Activated naive CD4-positive, alpha-beta T cell treated with anti-CD3 and anti-CD28 coated beads for 36 hours (primary cell): ENCODE results near the gene AFG1L. TPM values are rescaled to one million over a fixed set of nuclear protein-coding genes. Genes with fewer than 3 reads are reported as not detected.

Experiments
- CTCF ChIA-PET: fragments of 350-600 bp; sonication (Branson Sonifier 250); formaldehyde crosslinking; loops from one replicate; lab custom pipeline; 2021; ENCODE audit warnings: antibody characterized with exemption; lab: Charles Lee
- DNase-seq: peaks from one replicate; pipeline ENCODE4 v3.0.0-alpha.2; 2020
- H3K27ac Mint-ChIP-seq: one replicate; pipeline ENCODE4 v1.8.0; 2021; ENCODE audit warnings: mild to moderate bottlenecking, mixed read lengths
- H3K27me3 Mint-ChIP-seq: one replicate; pipeline ENCODE4 v1.8.0; 2021; ENCODE audit warnings: low read depth, mixed read lengths
- H3K36me3 Mint-ChIP-seq: one replicate; pipeline ENCODE4 v1.8.0; 2021; ENCODE audit warnings: low read depth, mixed read lengths
- H3K4me1 Mint-ChIP-seq: one replicate; pipeline ENCODE4 v1.8.0; 2021; ENCODE audit warnings: low read depth, mixed read lengths
- H3K4me3 Mint-ChIP-seq: one replicate; pipeline ENCODE4 v1.8.0; 2021; ENCODE audit warnings: mild to moderate bottlenecking, moderate library complexity, mixed read lengths
- H3K9me3 Mint-ChIP-seq: one replicate; pipeline ENCODE4 v1.8.0; 2021; ENCODE audit warnings: mixed read lengths
- intact Hi-C: fragments of 100-400 bp; cut with micrococcal nuclease; formaldehyde crosslinking; loops from one replicate; pipeline ENCODE4 v1.15.1; 2023
- total RNA-seq, 2 experiments: library from RNA; stranded (reverse); gene quantifications; one replicate each; pipeline ENCODE4 v1.2.3, GENCODE V29; 2021

AFG1L gene
- total RNA-seq, 2 experiments from 2014 or later, result 5.4 to 5.9 TPM

GRCh38 chr6:108330806-108331205, 36.0 kb downstream of the AFG1L start:
- H3K9me3 Mint-ChIP-seq, result no peaks in the 10 kb centered on the region
- no peak overlapping the region for H3K4me3 Mint-ChIP-seq
- H3K27me3 Mint-ChIP-seq, result no peaks in the 10 kb centered on the region

GRCh38 chr6:108331982-108332381, 37.1 kb downstream of the AFG1L start:
- H3K9me3 Mint-ChIP-seq, result no peaks in the 10 kb centered on the region
- H3K4me3 Mint-ChIP-seq, result no peak overlapping the region
- CTCF ChIA-PET, result no interaction called here
- no peaks in the 10 kb centered on the region for H3K27me3 Mint-ChIP-seq
- no peak overlapping the region for H3K27ac Mint-ChIP-seq
- peaks cover 7% of the 10 kb centered on the region for H3K36me3 Mint-ChIP-seq
- no peak for DNase-seq
- intact Hi-C loops, result no loop called here
- H3K4me1 Mint-ChIP-seq, result no peaks in the 10 kb centered on the region

More at GRCh38 chr6:108330806-108331205, 36.0 kb downstream of the AFG1L start:
- Mint-ChIP-seq H3K27ac (no peak overlapping the region), H3K4me1 (no peaks in the 10 kb centered on the region), H3K36me3 (peaks cover 11% of the 10 kb centered on the region)
- intact Hi-C loops, result no loop called here
- no peak for DNase-seq
- CTCF ChIA-PET, result interaction anchor here (1.2 kb wide), 1 partner anchor 161 kb away, joined by 4 read pairs; no protein-coding TSS in a partner anchor

GRCh38 chr6:108336971-108337370, 42.1 kb downstream of the AFG1L start:
- intact Hi-C loops, result no loop called here
- H3K9me3 Mint-ChIP-seq, result no peaks in the 10 kb centered on the region
- H3K4me3 Mint-ChIP-seq, result no peak overlapping the region
- H3K27me3 Mint-ChIP-seq, result no peaks in the 10 kb centered on the region
- H3K4me1 Mint-ChIP-seq, result no peaks in the 10 kb centered on the region
- CTCF ChIA-PET, result no interaction called here
- DNase-seq, result no peak
- no peaks in the 10 kb centered on the region for H3K36me3 Mint-ChIP-seq
- H3K27ac Mint-ChIP-seq, result no peak overlapping the region

GRCh38 chr6:108337721-108338120, 42.9 kb downstream of the AFG1L start:
- no peak for DNase-seq
- Mint-ChIP-seq H3K4me1 (no peaks in the 10 kb centered on the region), H3K36me3 (no peaks in the 10 kb centered on the region), H3K9me3 (no peaks in the 10 kb centered on the region), H3K4me3 (no peak overlapping the region), H3K27me3 (no peaks in the 10 kb centered on the region), H3K27ac (no peak overlapping the region)
- intact Hi-C loops, result no loop called here
- CTCF ChIA-PET, result no interaction called here

- no peaks in the 10 kb centered on the region for H3K27me3 Mint-ChIP-seq
- CTCF ChIA-PET, result no interaction called here
- H3K27ac Mint-ChIP-seq, result no peak overlapping the region
- no peaks in the 10 kb centered on the region for H3K9me3 Mint-ChIP-seq
- no peaks in the 10 kb centered on the region for H3K4me1 Mint-ChIP-seq
- intact Hi-C loops, result no loop called here
- H3K36me3 Mint-ChIP-seq, result peaks cover 4% of the 10 kb centered on the region
- no peak for DNase-seq
- H3K4me3 Mint-ChIP-seq, result no peak overlapping the region
Observed at GRCh38 chr6:108341372-108341771, 46.5 kb downstream of the AFG1L start.

GRCh38 chr6:108343894-108344293, 49.0 kb downstream of the AFG1L start:
- CTCF ChIA-PET, result interaction anchor here (0.7 kb wide), 1 partner anchor 1899 kb away, joined by 3 read pairs; no protein-coding TSS in a partner anchor
- Mint-ChIP-seq H3K27me3 (no peaks in the 10 kb centered on the region), H3K4me1 (peaks cover 9% of the 10 kb centered on the region), H3K4me3 (no peak overlapping the region), H3K27ac (no peak overlapping the region), H3K36me3 (peaks cover 9% of the 10 kb centered on the region), H3K9me3 (no peaks in the 10 kb centered on the region)
- DNase-seq, result no peak
- intact Hi-C loops, result no loop called here

- CTCF ChIA-PET, result interaction anchor here (0.7 kb wide), 1 partner anchor 54 kb away, joined by 3 read pairs; the partner anchor contains the start of gene AFG1L
- H3K4me1 Mint-ChIP-seq, result peaks cover 10% of the 10 kb centered on the region
- no peak overlapping the region for H3K4me3 Mint-ChIP-seq
- no peaks in the 10 kb centered on the region for H3K27me3 Mint-ChIP-seq
- no peaks in the 10 kb centered on the region for H3K9me3 Mint-ChIP-seq
- peak overlapping the region; percentile 87 for H3K27ac Mint-ChIP-seq
- intact Hi-C loops, result loop anchor here (1.0 kb wide), 4 partner anchors 55 to 275 kb away; partner anchors contain the start of genes OSTM1 and SNX3
- DNase-seq, result no peak
- H3K36me3 Mint-ChIP-seq, result peaks cover 9% of the 10 kb centered on the region
Observed at GRCh38 chr6:108348655-108349349, 53.9 kb downstream of the AFG1L start.

- H3K27me3 Mint-ChIP-seq, result no peaks in the 10 kb centered on the region
Observed at GRCh38 chr6:108350528-108350927, 55.7 kb downstream of the AFG1L start.

GRCh38 chr6:108353853-108354252, 59.0 kb downstream of the AFG1L start:
- Mint-ChIP-seq H3K27me3 (no peaks in the 10 kb centered on the region), H3K4me3 (no peak overlapping the region), H3K36me3 (peaks cover 5% of the 10 kb centered on the region), H3K9me3 (no peaks in the 10 kb centered on the region), H3K4me1 (peaks cover 1% of the 10 kb centered on the region), H3K27ac (no peak overlapping the region)
- CTCF ChIA-PET, result no interaction called here
- no peak for DNase-seq
- intact Hi-C loops, result no loop called here

More at GRCh38 chr6:108350528-108350927, 55.7 kb downstream of the AFG1L start:
- DNase-seq, result no peak
- CTCF ChIA-PET, result interaction anchor here (1.5 kb wide), 1 partner anchor 89 kb away, joined by 3 read pairs; the partner anchor contains the start of gene SNX3
- Mint-ChIP-seq H3K4me1 (peaks cover 10% of the 10 kb centered on the region), H3K27ac (no peak overlapping the region), H3K4me3 (no peak overlapping the region), H3K9me3 (no peaks in the 10 kb centered on the region), H3K36me3 (peaks cover 7% of the 10 kb centered on the region)
- intact Hi-C loops, result no loop called here

- H3K9me3 Mint-ChIP-seq, result no peaks in the 10 kb centered on the region
- intact Hi-C loops, result no loop called here
- no peak overlapping the region for H3K4me3 Mint-ChIP-seq
- CTCF ChIA-PET, result interaction anchor here (0.6 to 0.7 kb wide), 2 partner anchors 148 to 642 kb away, joined by 3 read pairs; no protein-coding TSS in a partner anchor
- no peak overlapping the region for H3K27ac Mint-ChIP-seq
- H3K36me3 Mint-ChIP-seq, result peaks cover 7% of the 10 kb centered on the region
- H3K27me3 Mint-ChIP-seq, result no peaks in the 10 kb centered on the region
- DNase-seq, result no peak
- no peaks in the 10 kb centered on the region for H3K4me1 Mint-ChIP-seq
Observed at GRCh38 chr6:108355120-108355519, 60.3 kb downstream of the AFG1L start.

GRCh38 chr6:108355890-108356289, 61.0 kb downstream of the AFG1L start:
- H3K4me1 Mint-ChIP-seq, result no peaks in the 10 kb centered on the region
- H3K27ac Mint-ChIP-seq, result no peak overlapping the region
- intact Hi-C loops, result no loop called here
- H3K4me3 Mint-ChIP-seq, result no peak overlapping the region
- CTCF ChIA-PET, result interaction anchor here (0.6 to 0.9 kb wide), 2 partner anchors 11 to 73 kb away, joined by 3 read pairs; no protein-coding TSS in a partner anchor
- no peak for DNase-seq
- no peaks in the 10 kb centered on the region for H3K27me3 Mint-ChIP-seq
- H3K9me3 Mint-ChIP-seq, result no peaks in the 10 kb centered on the region
- H3K36me3 Mint-ChIP-seq, result peaks cover 7% of the 10 kb centered on the region

GRCh38 chr6:108359901-108360882, 65.3 kb downstream of the AFG1L start:
- CTCF ChIA-PET, result no interaction called here
- Mint-ChIP-seq H3K36me3 (peaks cover 5% of the 10 kb centered on the region), H3K9me3 (no peaks in the 10 kb centered on the region), H3K4me3 (no peak overlapping the region), H3K27ac (no peak overlapping the region), H3K27me3 (no peaks in the 10 kb centered on the region), H3K4me1 (peaks cover 3% of the 10 kb centered on the region)
- intact Hi-C loops, result loop anchor here (5.0 kb wide), 1 partner anchor 243 kb away; no protein-coding TSS in a partner anchor
- no peak for DNase-seq
